ENCODE results near the gene PRSS38.

PRSS38 gene

GRCh38 chr1:227771771-227772170, 43.7 kb upstream of the PRSS38 start:
- no peaks in the 10 kb centered on the region for H3K9me3 ChIP-seq (ENCODE audit: low read length)
- no peaks in the 10 kb centered on the region for H3K27me3 ChIP-seq (ENCODE audit: control insufficient read depth in 1 of 2, insufficient read depth in 2 of 2, low read length in 2 of 2)
- H3K4me3 ChIP-seq (ENCODE audit: low read depth in 1 of 2, low read length in 2 of 2), result no peak overlapping the region
- H3K4me1 ChIP-seq (ENCODE audit: insufficient read depth, low read length), result peaks cover 10% of the 10 kb centered on the region
- peaks cover 41% of the 10 kb centered on the region for H3K36me3 ChIP-seq (ENCODE audit: insufficient read depth, low read length)
- no peak overlapping the region for H3K27ac ChIP-seq (ENCODE audit: low read depth, low read length)
- H3K9ac ChIP-seq (ENCODE audit: low read length), result no peak overlapping the region

GRCh38 chr1:227773558-227773957, 41.9 kb upstream of the PRSS38 start:
- Histone ChIP-seq H3K36me3 (ENCODE audit: insufficient read depth, low read length) (peaks cover 23% of the 10 kb centered on the region), H3K27me3 (ENCODE audit: control insufficient read depth in 1 of 2, insufficient read depth in 2 of 2, low read length in 2 of 2) (no peaks in the 10 kb centered on the region), H3K27ac (ENCODE audit: low read depth, low read length) (no peak overlapping the region), H3K9me3 (ENCODE audit: low read length) (no peaks in the 10 kb centered on the region), H3K4me3 (ENCODE audit: low read depth in 1 of 2, low read length in 2 of 2) (no peak overlapping the region), H3K4me1 (ENCODE audit: insufficient read depth, low read length) (peaks cover 10% of the 10 kb centered on the region), H3K9ac (ENCODE audit: low read length) (no peak overlapping the region)

GRCh38 chr1:227774051-227774731, 41.3 kb upstream of the PRSS38 start:
- Histone ChIP-seq H3K27me3 (ENCODE audit: control insufficient read depth in 1 of 2, insufficient read depth in 2 of 2, low read length in 2 of 2) (no peaks in the 10 kb centered on the region), H3K4me1 (ENCODE audit: insufficient read depth, low read length) (peaks cover 10% of the 10 kb centered on the region), H3K4me3 (ENCODE audit: low read depth in 1 of 2, low read length in 2 of 2) (no peak overlapping the region), H3K36me3 (ENCODE audit: insufficient read depth, low read length) (peaks cover 16% of the 10 kb centered on the region), H3K9ac (ENCODE audit: low read length) (no peak overlapping the region), H3K9me3 (ENCODE audit: low read length) (no peaks in the 10 kb centered on the region), H3K27ac (ENCODE audit: low read depth, low read length) (no peak overlapping the region)

- peak overlapping the region; percentile 71 for H3K27ac ChIP-seq (ENCODE audit: low read depth, low read length)
- peaks cover 12% of the 10 kb centered on the region for H3K36me3 ChIP-seq (ENCODE audit: insufficient read depth, low read length)
Observed at GRCh38 chr1:227774821-227775661, 40.4 kb upstream of the PRSS38 start.

GRCh38 chr1:227775841-227776240, 39.6 kb upstream of the PRSS38 start:
- peaks cover 8% of the 10 kb centered on the region for H3K36me3 ChIP-seq (ENCODE audit: insufficient read depth, low read length)
- no peaks in the 10 kb centered on the region for H3K27me3 ChIP-seq (ENCODE audit: control insufficient read depth in 1 of 2, insufficient read depth in 2 of 2, low read length in 2 of 2)
- no peak overlapping the region for H3K4me3 ChIP-seq (ENCODE audit: low read depth in 1 of 2, low read length in 2 of 2)
- H3K4me1 ChIP-seq (ENCODE audit: insufficient read depth, low read length), result peaks cover 10% of the 10 kb centered on the region
- no peaks in the 10 kb centered on the region for H3K9me3 ChIP-seq (ENCODE audit: low read length)
- H3K27ac ChIP-seq (ENCODE audit: low read depth, low read length), result peak overlapping the region; percentile 71
- no peak overlapping the region for H3K9ac ChIP-seq (ENCODE audit: low read length)

More at GRCh38 chr1:227774821-227775661, 40.4 kb upstream of the PRSS38 start:
- Histone ChIP-seq H3K9ac (ENCODE audit: low read length) (no peak overlapping the region), H3K9me3 (ENCODE audit: low read length) (no peaks in the 10 kb centered on the region), H3K4me3 (ENCODE audit: low read depth in 1 of 2, low read length in 2 of 2) (peak overlapping the region in 1 of 2 donors; percentile 36), H3K27me3 (ENCODE audit: control insufficient read depth in 1 of 2, insufficient read depth in 2 of 2, low read length in 2 of 2) (no peaks in the 10 kb centered on the region), H3K4me1 (ENCODE audit: insufficient read depth, low read length) (peaks cover 10% of the 10 kb centered on the region)

- Histone ChIP-seq H3K4me1 (ENCODE audit: insufficient read depth, low read length) (peaks cover 10% of the 10 kb centered on the region), H3K27ac (ENCODE audit: low read depth, low read length) (no peak overlapping the region), H3K9ac (ENCODE audit: low read length) (no peak overlapping the region), H3K27me3 (ENCODE audit: control insufficient read depth in 1 of 2, insufficient read depth in 2 of 2, low read length in 2 of 2) (no peaks in the 10 kb centered on the region), H3K4me3 (ENCODE audit: low read depth in 1 of 2, low read length in 2 of 2) (no peak overlapping the region), H3K36me3 (ENCODE audit: insufficient read depth, low read length) (peaks cover 8% of the 10 kb centered on the region), H3K9me3 (ENCODE audit: low read length) (no peaks in the 10 kb centered on the region)
Observed at GRCh38 chr1:227776331-227776771, 39.1 kb upstream of the PRSS38 start.

GRCh38 chr1:227777156-227777555, 38.3 kb upstream of the PRSS38 start:
- no peaks in the 10 kb centered on the region for H3K27me3 ChIP-seq (ENCODE audit: control insufficient read depth in 1 of 2, insufficient read depth in 2 of 2, low read length in 2 of 2)
- H3K4me3 ChIP-seq (ENCODE audit: low read depth in 1 of 2, low read length in 2 of 2), result no peak overlapping the region
- H3K4me1 ChIP-seq (ENCODE audit: insufficient read depth, low read length), result peaks cover 10% of the 10 kb centered on the region
- H3K9ac ChIP-seq (ENCODE audit: low read length), result no peak overlapping the region
- peaks cover 9% of the 10 kb centered on the region for H3K36me3 ChIP-seq (ENCODE audit: insufficient read depth, low read length)
- no peak overlapping the region for H3K27ac ChIP-seq (ENCODE audit: low read depth, low read length)
- H3K9me3 ChIP-seq (ENCODE audit: low read length), result no peaks in the 10 kb centered on the region

- H3K27me3 ChIP-seq (ENCODE audit: control insufficient read depth in 1 of 2, insufficient read depth in 2 of 2, low read length in 2 of 2), result no peaks in the 10 kb centered on the region
- no peak overlapping the region for H3K9ac ChIP-seq (ENCODE audit: low read length)
- H3K27ac ChIP-seq (ENCODE audit: low read depth, low read length), result no peak overlapping the region
- H3K9me3 ChIP-seq (ENCODE audit: low read length), result no peaks in the 10 kb centered on the region
- no peak overlapping the region for H3K4me3 ChIP-seq (ENCODE audit: low read depth in 1 of 2, low read length in 2 of 2)
- peaks cover 13% of the 10 kb centered on the region for H3K36me3 ChIP-seq (ENCODE audit: insufficient read depth, low read length)
- peaks cover 10% of the 10 kb centered on the region for H3K4me1 ChIP-seq (ENCODE audit: insufficient read depth, low read length)
Observed at GRCh38 chr1:227777646-227778045, 37.8 kb upstream of the PRSS38 start.

GRCh38 chr1:227778401-227778947, 37.0 kb upstream of the PRSS38 start:
- peaks cover 13% of the 10 kb centered on the region for H3K36me3 ChIP-seq (ENCODE audit: insufficient read depth, low read length)
- H3K9ac ChIP-seq (ENCODE audit: low read length), result no peak overlapping the region
- peaks cover 10% of the 10 kb centered on the region for H3K4me1 ChIP-seq (ENCODE audit: insufficient read depth, low read length)
- H3K27me3 ChIP-seq (ENCODE audit: control insufficient read depth in 1 of 2, insufficient read depth in 2 of 2, low read length in 2 of 2), result no peaks in the 10 kb centered on the region
- no peaks in the 10 kb centered on the region for H3K9me3 ChIP-seq (ENCODE audit: low read length)
- H3K27ac ChIP-seq (ENCODE audit: low read depth, low read length), result no peak overlapping the region
- H3K4me3 ChIP-seq (ENCODE audit: low read depth in 1 of 2, low read length in 2 of 2), result no peak overlapping the region

- peaks cover 13% of the 10 kb centered on the region for H3K36me3 ChIP-seq (ENCODE audit: insufficient read depth, low read length)
- peaks cover 10% of the 10 kb centered on the region for H3K4me1 ChIP-seq (ENCODE audit: insufficient read depth, low read length)
- no peaks in the 10 kb centered on the region for H3K27me3 ChIP-seq (ENCODE audit: control insufficient read depth in 1 of 2, insufficient read depth in 2 of 2, low read length in 2 of 2)
- H3K9me3 ChIP-seq (ENCODE audit: low read length), result no peaks in the 10 kb centered on the region
- no peak overlapping the region for H3K9ac ChIP-seq (ENCODE audit: low read length)
- no peak overlapping the region for H3K4me3 ChIP-seq (ENCODE audit: low read depth in 1 of 2, low read length in 2 of 2)
- no peak overlapping the region for H3K27ac ChIP-seq (ENCODE audit: low read depth, low read length)
Observed at GRCh38 chr1:227779021-227779441, 36.4 kb upstream of the PRSS38 start.

GRCh38 chr1:227779685-227780084, 35.8 kb upstream of the PRSS38 start:
- peaks cover 10% of the 10 kb centered on the region for H3K4me1 ChIP-seq (ENCODE audit: insufficient read depth, low read length)
- no peaks in the 10 kb centered on the region for H3K27me3 ChIP-seq (ENCODE audit: control insufficient read depth in 1 of 2, insufficient read depth in 2 of 2, low read length in 2 of 2)
- H3K4me3 ChIP-seq (ENCODE audit: low read depth in 1 of 2, low read length in 2 of 2), result no peak overlapping the region
- H3K9me3 ChIP-seq (ENCODE audit: low read length), result no peaks in the 10 kb centered on the region
- no peak overlapping the region for H3K27ac ChIP-seq (ENCODE audit: low read depth, low read length)
- peaks cover 13% of the 10 kb centered on the region for H3K36me3 ChIP-seq (ENCODE audit: insufficient read depth, low read length)
- no peak overlapping the region for H3K9ac ChIP-seq (ENCODE audit: low read length)

Data from muscle layer of colon (tissue), 2 donors.